ENCODE measurements around the gene AMDHD1. TPM values are rescaled to one million over a fixed set of nuclear protein-coding genes. Genes with fewer than 3 reads are reported as not detected.

Gene AMDHD1
- total RNA-seq, 2 donors from 2014 or later = 0.63 to 1.3 TPM

DNA sequence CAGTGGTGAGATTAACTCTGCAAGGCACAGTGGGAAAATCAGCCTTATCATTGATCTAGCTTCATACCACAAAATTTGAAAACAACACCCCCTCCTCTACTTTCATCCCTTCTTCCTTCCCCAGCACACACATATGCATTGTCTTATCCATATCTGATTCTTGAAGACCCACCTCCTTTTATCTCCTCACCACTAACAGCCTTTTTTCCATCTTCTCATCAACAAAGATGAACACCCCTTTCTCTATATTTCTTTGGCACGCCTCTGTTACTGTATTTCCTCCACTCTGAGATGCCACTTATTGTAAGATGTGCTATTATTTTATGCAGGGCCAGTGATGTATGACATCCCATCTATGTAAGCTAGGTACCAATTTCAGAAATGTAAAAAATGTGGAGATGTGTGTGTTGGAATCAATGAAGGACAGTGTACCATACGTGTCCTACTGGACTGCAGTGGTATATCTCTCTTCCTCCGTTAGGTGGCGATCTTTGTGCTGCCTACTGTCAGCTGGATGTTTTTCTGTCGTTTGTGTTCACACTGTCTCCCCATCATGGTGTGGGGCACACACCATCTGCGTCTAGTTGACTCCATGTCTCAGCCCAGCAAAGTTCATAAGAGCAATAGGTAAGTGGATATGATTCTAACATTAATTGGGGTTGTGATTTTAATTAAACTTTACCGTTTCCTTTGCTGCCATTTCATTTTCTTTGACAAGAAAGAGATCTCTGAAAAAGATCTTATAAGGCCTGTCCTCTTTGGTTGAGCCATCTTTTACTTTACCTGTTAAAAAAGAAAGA lies 24.7 kb upstream of the AMDHD1 start:
- Histone ChIP-seq H3K36me3 (no peaks in the 10 kb centered on the region), H3K4me1 (no peaks in the 10 kb centered on the region), H3K27me3 (no peaks in the 10 kb centered on the region), H3K9me3 (no peaks in the 10 kb centered on the region), H3K4me3 (no peak overlapping the region), H3K27ac (no peak overlapping the region)
- no peak for DNase-seq (ENCODE audit: low spot score)
- TF ChIP-seq, protein P1, sequence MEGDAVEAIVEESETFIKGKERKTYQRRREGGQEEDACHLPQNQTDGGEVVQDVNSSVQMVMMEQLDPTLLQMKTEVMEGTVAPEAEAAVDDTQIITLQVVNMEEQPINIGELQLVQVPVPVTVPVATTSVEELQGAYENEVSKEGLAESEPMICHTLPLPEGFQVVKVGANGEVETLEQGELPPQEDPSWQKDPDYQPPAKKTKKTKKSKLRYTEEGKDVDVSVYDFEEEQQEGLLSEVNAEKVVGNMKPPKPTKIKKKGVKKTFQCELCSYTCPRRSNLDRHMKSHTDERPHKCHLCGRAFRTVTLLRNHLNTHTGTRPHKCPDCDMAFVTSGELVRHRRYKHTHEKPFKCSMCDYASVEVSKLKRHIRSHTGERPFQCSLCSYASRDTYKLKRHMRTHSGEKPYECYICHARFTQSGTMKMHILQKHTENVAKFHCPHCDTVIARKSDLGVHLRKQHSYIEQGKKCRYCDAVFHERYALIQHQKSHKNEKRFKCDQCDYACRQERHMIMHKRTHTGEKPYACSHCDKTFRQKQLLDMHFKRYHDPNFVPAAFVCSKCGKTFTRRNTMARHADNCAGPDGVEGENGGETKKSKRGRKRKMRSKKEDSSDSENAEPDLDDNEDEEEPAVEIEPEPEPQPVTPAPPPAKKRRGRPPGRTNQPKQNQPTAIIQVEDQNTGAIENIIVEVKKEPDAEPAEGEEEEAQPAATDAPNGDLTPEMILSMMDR (IDR thresholded peaks at IDR 0.05) = peak; percentile 51 to 83

DNA sequence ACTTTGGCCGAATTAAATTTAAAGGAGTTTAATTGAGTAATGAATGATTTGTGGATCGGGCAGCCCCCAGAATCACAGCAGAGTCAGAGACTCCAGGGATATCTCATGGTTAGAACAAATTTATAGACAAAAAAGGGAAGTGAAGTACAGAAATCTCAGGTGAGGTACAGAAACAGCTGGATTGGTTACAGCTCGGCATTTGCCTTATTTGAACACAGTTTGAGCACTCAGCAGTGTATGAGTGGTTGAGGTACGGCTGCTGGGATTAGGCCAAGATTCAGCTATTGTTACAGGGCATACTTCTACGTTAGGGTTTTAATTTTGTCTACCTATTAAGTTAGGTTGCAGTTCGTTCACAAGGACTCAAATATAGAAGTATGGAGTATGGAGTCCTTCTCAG lies 24.0 kb upstream of the AMDHD1 start:
- TF ChIP-seq, protein P1 (IDR thresholded peaks at IDR 0.05) = no peak
- H3K36me3 ChIP-seq = no peaks in the 10 kb centered on the region
- no peak overlapping the region for H3K4me3 ChIP-seq
- DNase-seq (ENCODE audit: low spot score) = no peak
- H3K27ac ChIP-seq = no peak overlapping the region
- no peaks in the 10 kb centered on the region for H3K4me1 ChIP-seq
- H3K27me3 ChIP-seq = no peaks in the 10 kb centered on the region
- H3K9me3 ChIP-seq = no peaks in the 10 kb centered on the region

DNA sequence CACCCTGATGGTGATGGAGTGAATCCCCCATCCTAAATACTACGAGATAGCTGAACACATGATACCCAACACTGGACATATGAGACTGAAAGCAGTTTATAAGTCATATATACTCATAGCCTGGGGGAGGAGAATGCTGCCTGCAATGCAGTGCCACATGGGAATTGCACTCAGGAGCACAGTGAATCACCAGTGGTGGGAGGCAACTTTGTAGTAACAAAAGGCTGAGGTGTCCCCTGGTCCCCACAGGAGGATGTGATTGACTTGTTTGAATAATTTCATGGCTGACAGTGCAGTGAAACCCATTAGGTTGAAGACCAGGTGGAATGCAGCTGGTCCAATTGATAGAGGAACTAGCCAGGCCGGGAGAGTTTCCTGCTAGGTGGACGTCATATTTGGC lies 20.9 kb upstream of the AMDHD1 start:
- H3K27ac ChIP-seq = no peak overlapping the region
- H3K27me3 ChIP-seq = no peaks in the 10 kb centered on the region
- TF ChIP-seq, protein P1 (IDR thresholded peaks at IDR 0.05) = no peak
- H3K9me3 ChIP-seq = no peaks in the 10 kb centered on the region
- H3K4me1 ChIP-seq = no peaks in the 10 kb centered on the region
- DNase-seq (ENCODE audit: low spot score) = no peak
- H3K36me3 ChIP-seq = no peaks in the 10 kb centered on the region
- no peak overlapping the region for H3K4me3 ChIP-seq

DNA sequence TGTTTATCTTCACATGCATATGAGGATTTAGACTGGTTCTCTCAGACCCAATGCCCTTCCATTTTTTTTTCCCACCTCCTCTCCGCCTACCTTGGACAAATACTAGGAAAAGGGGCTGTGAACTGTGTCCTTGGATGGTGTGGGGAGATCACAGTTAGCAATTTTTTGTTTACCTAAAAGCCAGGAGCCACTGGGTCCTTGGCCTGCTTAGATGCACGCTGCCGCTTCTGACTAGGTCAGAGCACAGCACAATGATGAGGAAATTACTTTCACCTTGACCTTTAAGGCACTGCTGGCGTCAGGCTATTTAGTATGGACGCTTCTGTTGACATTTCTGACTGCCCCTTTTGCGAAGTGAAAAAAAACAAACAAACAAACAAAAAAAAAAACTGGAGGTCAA lies 2.6 kb upstream of the AMDHD1 start:
- TF ChIP-seq, protein P1 (IDR thresholded peaks at IDR 0.05) = no peak
- H3K27me3 ChIP-seq = no peaks in the 10 kb centered on the region
- DNase-seq (ENCODE audit: low spot score) = no peak
- no peaks in the 10 kb centered on the region for H3K36me3 ChIP-seq
- H3K27ac ChIP-seq = no peak overlapping the region
- peaks cover 0 to 7% of the 10 kb centered on the region in 2 donors for H3K4me1 ChIP-seq
- H3K9me3 ChIP-seq = no peaks in the 10 kb centered on the region
- H3K4me3 ChIP-seq = no peak overlapping the region

DNA sequence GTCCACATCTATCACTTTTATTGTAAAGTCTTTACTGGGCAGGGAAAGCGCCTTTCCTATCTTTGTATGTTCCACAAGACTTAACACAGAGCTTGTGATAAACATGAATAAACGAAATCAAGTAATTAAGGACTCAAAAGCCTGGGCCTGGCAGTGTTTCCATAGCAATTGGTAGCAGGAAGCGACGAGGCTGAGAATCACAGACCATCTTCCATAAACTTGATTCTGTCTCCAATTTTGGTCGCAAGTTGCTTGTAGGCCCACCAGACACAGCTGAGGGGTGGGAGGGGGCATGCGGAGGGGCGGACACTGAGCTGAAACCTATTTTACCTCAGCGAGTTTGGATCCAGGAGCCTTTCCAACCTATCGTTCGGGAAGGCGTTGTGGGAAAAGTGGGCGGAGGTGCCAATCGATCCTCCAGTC lies 1.0 kb upstream of the AMDHD1 start:
- H3K4me1 ChIP-seq = peaks cover 0 to 7% of the 10 kb centered on the region in 2 donors
- peak overlapping the region; percentile 75 for H3K27ac ChIP-seq
- no peaks in the 10 kb centered on the region for H3K27me3 ChIP-seq
- peak overlapping the region; percentile 64 to 72 for H3K4me3 ChIP-seq
- DNase-seq (ENCODE audit: low spot score) = no peak
- H3K9me3 ChIP-seq = no peaks in the 10 kb centered on the region
- H3K36me3 ChIP-seq = no peaks in the 10 kb centered on the region
- TF ChIP-seq, protein P1 (IDR thresholded peaks at IDR 0.05) = no peak

Measured in right atrium auricular region (tissue), 2 donors.